ENCODE measurements around the gene STOML1.

DNA sequence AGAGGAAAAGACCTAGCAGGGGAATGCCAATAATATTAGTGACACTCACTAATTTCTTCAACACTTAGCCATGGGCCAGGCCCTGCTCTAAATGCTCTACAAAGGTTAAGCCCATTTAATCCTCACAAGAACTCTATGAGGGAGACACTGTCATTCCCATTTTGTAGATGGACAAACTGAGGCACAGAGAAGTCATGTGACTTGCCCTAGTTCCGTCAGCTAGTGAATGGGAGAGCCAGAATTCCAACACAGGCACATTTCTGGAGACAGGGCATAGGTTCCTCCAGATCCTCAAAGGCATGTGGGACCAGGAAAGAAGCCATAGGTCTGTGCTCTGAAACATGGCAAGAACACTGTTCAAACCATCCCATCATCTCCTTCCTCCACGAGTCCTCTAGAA lies 34.3 kb downstream of the STOML1 start:
- TF ChIP-seq EZH2phosphoT487 (IDR thresholded peaks at IDR 0.05; ENCODE audit: borderline replicate concordance, low read length) = no peak
- TF ChIP-seq, protein P1, sequence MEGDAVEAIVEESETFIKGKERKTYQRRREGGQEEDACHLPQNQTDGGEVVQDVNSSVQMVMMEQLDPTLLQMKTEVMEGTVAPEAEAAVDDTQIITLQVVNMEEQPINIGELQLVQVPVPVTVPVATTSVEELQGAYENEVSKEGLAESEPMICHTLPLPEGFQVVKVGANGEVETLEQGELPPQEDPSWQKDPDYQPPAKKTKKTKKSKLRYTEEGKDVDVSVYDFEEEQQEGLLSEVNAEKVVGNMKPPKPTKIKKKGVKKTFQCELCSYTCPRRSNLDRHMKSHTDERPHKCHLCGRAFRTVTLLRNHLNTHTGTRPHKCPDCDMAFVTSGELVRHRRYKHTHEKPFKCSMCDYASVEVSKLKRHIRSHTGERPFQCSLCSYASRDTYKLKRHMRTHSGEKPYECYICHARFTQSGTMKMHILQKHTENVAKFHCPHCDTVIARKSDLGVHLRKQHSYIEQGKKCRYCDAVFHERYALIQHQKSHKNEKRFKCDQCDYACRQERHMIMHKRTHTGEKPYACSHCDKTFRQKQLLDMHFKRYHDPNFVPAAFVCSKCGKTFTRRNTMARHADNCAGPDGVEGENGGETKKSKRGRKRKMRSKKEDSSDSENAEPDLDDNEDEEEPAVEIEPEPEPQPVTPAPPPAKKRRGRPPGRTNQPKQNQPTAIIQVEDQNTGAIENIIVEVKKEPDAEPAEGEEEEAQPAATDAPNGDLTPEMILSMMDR (conservative IDR thresholded peaks at IDR 0.05; ENCODE audit: low read depth, low read length) = no peak
- TF ChIP-seq EZH2 (IDR thresholded peaks at IDR 0.05; ENCODE audit: low read length, unreplicated experiment) = no peak

All from PC-3 (cell line).